ENCODE results near the gene TRPM8. TPM values are rescaled to one million over a fixed set of nuclear protein-coding genes. Genes with fewer than 3 reads are reported as not detected.

TRPM8 gene
- total RNA-seq, 1 donor from 2014 or later, result not detected

GRCh38 chr2:234038076-234038802, 121.1 kb downstream of the TRPM8 start:
- Histone ChIP-seq H3K4me3 (no peak overlapping the region), H3K27ac (no peak overlapping the region), H3K36me3 (no peaks in the 10 kb centered on the region), H3K9me3 (no peaks in the 10 kb centered on the region), H3K4me1 (no peaks in the 10 kb centered on the region), H3K27me3 (no peaks in the 10 kb centered on the region)
- TF ChIP-seq, protein P1, sequence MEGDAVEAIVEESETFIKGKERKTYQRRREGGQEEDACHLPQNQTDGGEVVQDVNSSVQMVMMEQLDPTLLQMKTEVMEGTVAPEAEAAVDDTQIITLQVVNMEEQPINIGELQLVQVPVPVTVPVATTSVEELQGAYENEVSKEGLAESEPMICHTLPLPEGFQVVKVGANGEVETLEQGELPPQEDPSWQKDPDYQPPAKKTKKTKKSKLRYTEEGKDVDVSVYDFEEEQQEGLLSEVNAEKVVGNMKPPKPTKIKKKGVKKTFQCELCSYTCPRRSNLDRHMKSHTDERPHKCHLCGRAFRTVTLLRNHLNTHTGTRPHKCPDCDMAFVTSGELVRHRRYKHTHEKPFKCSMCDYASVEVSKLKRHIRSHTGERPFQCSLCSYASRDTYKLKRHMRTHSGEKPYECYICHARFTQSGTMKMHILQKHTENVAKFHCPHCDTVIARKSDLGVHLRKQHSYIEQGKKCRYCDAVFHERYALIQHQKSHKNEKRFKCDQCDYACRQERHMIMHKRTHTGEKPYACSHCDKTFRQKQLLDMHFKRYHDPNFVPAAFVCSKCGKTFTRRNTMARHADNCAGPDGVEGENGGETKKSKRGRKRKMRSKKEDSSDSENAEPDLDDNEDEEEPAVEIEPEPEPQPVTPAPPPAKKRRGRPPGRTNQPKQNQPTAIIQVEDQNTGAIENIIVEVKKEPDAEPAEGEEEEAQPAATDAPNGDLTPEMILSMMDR (IDR thresholded peaks at IDR 0.05), result no peak
- TF ChIP-seq POLR2A (IDR thresholded peaks at IDR 0.05) (no peak), POLR2AphosphoS5 (IDR thresholded peaks at IDR 0.05; ENCODE audit: insufficient read depth in 1 of 2, low read depth in 1 of 2) (no peak)
- intact Hi-C loops (cut with DNase I), result no loop called here
- no peak for DNase-seq (ENCODE audit: extremely low spot score in 2 of 2)

DNA sequence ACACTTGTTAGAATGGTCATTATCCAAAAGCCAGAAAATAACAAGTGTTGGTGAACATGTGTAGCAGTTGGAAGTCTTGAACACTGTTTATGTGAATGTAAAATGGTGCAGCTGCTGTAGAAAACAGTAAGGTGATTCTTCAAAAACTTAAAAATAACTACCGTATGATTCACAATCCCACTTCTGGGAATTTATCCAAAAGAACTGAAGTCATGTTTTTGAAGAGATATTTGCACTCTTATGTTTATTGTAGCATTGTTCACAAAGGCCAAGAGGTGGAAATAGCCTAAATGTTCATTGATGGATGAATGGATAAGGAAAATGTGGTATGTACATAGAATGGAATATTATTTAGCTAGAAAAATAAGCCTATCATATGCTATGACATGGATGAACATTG, 127.0 kb downstream of the TRPM8 start:
- Histone ChIP-seq H3K27me3 (no peaks in the 10 kb centered on the region), H3K27ac (no peak overlapping the region), H3K9me3 (no peaks in the 10 kb centered on the region), H3K4me1 (no peaks in the 10 kb centered on the region), H3K36me3 (no peaks in the 10 kb centered on the region), H3K4me3 (no peak overlapping the region)
- TF ChIP-seq, protein P1 (IDR thresholded peaks at IDR 0.05), result no peak
- TF ChIP-seq POLR2A (IDR thresholded peaks at IDR 0.05), result no peak
- TF ChIP-seq POLR2AphosphoS5 (IDR thresholded peaks at IDR 0.05; ENCODE audit: insufficient read depth in 1 of 2, low read depth in 1 of 2), result no peak
- intact Hi-C loops (cut with DNase I), result no loop called here
- no peak for DNase-seq (ENCODE audit: extremely low spot score in 2 of 2)

DNA sequence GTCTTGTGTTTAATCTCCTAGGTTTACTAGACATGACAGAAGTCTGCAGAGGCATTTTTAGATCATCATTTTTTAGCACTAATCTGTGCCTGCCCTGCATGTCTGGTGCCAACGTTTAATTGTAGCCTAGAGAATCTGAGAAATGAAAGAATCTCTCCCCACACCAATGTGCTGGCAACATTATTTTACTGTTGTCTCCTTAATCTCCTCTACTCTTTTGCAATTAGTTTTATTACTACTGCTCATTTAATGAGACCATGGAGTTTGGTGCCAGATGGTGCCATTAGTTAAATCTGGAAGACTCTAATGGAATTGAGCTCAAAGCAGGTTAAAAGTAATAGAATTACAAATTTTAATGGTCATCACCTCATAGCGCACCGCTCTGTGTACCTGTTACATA, 129.3 kb downstream of the TRPM8 start:
- intact Hi-C loops (cut with DNase I), result no loop called here
- Histone ChIP-seq H3K36me3 (no peaks in the 10 kb centered on the region), H3K27me3 (no peaks in the 10 kb centered on the region), H3K4me3 (no peak overlapping the region), H3K9me3 (no peaks in the 10 kb centered on the region), H3K27ac (no peak overlapping the region), H3K4me1 (no peaks in the 10 kb centered on the region)
- no peak for TF ChIP-seq POLR2AphosphoS5 (IDR thresholded peaks at IDR 0.05; ENCODE audit: insufficient read depth in 1 of 2, low read depth in 1 of 2)
- no peak for DNase-seq (ENCODE audit: extremely low spot score in 2 of 2)

DNA sequence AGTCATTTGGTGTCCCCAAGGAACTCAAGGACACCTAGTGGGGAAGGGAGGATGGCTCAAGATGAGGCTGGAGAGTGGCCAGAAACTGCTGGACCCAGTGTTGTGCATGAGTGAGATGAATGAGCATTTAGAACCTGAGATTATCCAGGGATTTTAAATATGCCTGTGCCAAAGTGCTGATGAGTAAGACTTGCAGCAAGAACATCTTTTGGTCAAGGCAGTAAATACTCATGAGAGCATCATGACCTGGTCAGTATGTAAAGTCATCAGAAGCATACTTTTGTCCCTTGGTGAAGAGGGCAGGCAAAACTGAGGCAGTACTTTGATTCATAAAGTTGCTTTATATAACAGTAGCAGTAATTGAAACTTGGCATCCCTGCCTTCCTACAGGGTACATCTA, 130.2 kb downstream of the TRPM8 start:
- no peak overlapping the region for H3K27ac ChIP-seq
- H3K4me1 ChIP-seq, result no peaks in the 10 kb centered on the region
- no peaks in the 10 kb centered on the region for H3K36me3 ChIP-seq
- H3K9me3 ChIP-seq, result no peaks in the 10 kb centered on the region
- no peak for DNase-seq (ENCODE audit: extremely low spot score in 2 of 2)
- intact Hi-C loops (cut with DNase I), result no loop called here
- TF ChIP-seq, protein P1 (IDR thresholded peaks at IDR 0.05), result no peak
- TF ChIP-seq POLR2A (IDR thresholded peaks at IDR 0.05) (no peak), POLR2AphosphoS5 (IDR thresholded peaks at IDR 0.05; ENCODE audit: insufficient read depth in 1 of 2, low read depth in 1 of 2) (no peak)
- H3K4me3 ChIP-seq, result no peak overlapping the region
- H3K27me3 ChIP-seq, result no peaks in the 10 kb centered on the region

DNA sequence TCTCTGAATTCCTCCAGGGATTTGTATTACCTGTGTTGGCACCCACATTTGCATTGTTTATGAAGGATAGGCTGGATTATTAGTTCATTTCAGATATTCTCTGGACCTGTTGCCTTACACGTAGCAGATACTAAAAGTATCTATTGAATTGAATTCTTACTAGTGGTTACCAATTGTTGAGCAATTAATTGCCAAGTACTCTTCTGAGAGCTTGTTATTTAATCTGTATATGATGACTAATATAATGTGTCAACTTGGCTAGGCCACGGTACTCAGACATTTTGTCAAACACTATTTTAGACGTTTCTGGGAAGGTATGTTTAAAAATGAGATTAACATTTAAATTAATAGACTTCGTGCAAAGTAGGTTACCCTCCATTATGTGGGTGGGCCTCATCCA, 130.9 kb downstream of the TRPM8 start:
- intact Hi-C loops (cut with DNase I), result no loop called here

More for the DNA sequence above, 130.9 kb downstream of the TRPM8 start:
- H3K4me1 ChIP-seq, result no peaks in the 10 kb centered on the region
- DNase-seq (ENCODE audit: extremely low spot score in 2 of 2), result no peak
- H3K4me3 ChIP-seq, result no peak overlapping the region
- TF ChIP-seq POLR2AphosphoS5 (IDR thresholded peaks at IDR 0.05; ENCODE audit: insufficient read depth in 1 of 2, low read depth in 1 of 2) (no peak), POLR2A (IDR thresholded peaks at IDR 0.05) (no peak)
- TF ChIP-seq, protein P1 (IDR thresholded peaks at IDR 0.05), result no peak
- no peaks in the 10 kb centered on the region for H3K9me3 ChIP-seq
- H3K36me3 ChIP-seq, result no peaks in the 10 kb centered on the region
- no peaks in the 10 kb centered on the region for H3K27me3 ChIP-seq
- no peak overlapping the region for H3K27ac ChIP-seq
